Activated B cell treated with CpG ODN at 0.5 μM for 24 hours (primary cell): ENCODE results near the gene SH3TC1. TPM values are rescaled to one million over a fixed set of nuclear protein-coding genes. Genes with fewer than 3 reads are reported as not detected.

Source experiments
- ATAC-seq: fragments of 200-7000 bp; cut with Tn5 transposase; one replicate; pipeline ENCODE4 v1.10.0; 2021; ENCODE audit warnings: low read depth, mild to moderate bottlenecking, moderate library complexity
- CTCF ChIA-PET: fragments of 350-600 bp; sonication (Branson Sonifier 250); formaldehyde crosslinking; loops from one replicate; lab custom pipeline; 2021; ENCODE audit warnings: antibody characterized with exemption; lab: Charles Lee
- POLR2A ChIA-PET: fragments of 350-600 bp; sonication (Branson Sonifier 250); formaldehyde crosslinking; loops from one replicate; lab custom pipeline; 2021; ENCODE audit warnings: antibody characterized with exemption; lab: Charles Lee
- DNase-seq: peaks from one replicate; pipeline ENCODE4 v3.0.0; 2022
- H3K27ac Mint-ChIP-seq: one replicate; pipeline ENCODE4 v1.8.0; 2020; ENCODE audit warnings: mixed read lengths
- H3K27me3 Mint-ChIP-seq: one replicate; pipeline ENCODE4 v1.8.0; 2021; ENCODE audit warnings: mixed read lengths
- H3K36me3 Mint-ChIP-seq: one replicate; pipeline ENCODE4 v1.8.0; 2021; ENCODE audit warnings: low read depth, mixed read lengths
- H3K4me1 Mint-ChIP-seq: one replicate; pipeline ENCODE4 v1.8.0; 2021; ENCODE audit warnings: mixed read lengths
- H3K4me3 Mint-ChIP-seq: one replicate; pipeline ENCODE4 v1.8.0; 2020; ENCODE audit warnings: mild to moderate bottlenecking, mixed read lengths
- H3K9me3 Mint-ChIP-seq: one replicate; pipeline ENCODE4 v1.8.0; 2020; ENCODE audit warnings: mixed read lengths
- intact Hi-C: fragments of 100-400 bp; cut with micrococcal nuclease; formaldehyde crosslinking; loops from one replicate; pipeline ENCODE4 v1.15.1; 2024
- total RNA-seq: library from RNA; stranded (reverse); gene quantifications from 2 replicates; pipeline ENCODE4 v1.2.3, GENCODE V29; 2022
- TF ChIP-seq, protein P1 (sequence below): fragments of 200-600 bp; IDR thresholded peaks from one replicate; pipeline ENCODE4 v1.8.0; 2022; ENCODE audit warnings: antibody characterized with exemption, mild to moderate bottlenecking

Gene SH3TC1
- total RNA-seq, 1 donor from 2014 or later: 135 TPM

DNA sequence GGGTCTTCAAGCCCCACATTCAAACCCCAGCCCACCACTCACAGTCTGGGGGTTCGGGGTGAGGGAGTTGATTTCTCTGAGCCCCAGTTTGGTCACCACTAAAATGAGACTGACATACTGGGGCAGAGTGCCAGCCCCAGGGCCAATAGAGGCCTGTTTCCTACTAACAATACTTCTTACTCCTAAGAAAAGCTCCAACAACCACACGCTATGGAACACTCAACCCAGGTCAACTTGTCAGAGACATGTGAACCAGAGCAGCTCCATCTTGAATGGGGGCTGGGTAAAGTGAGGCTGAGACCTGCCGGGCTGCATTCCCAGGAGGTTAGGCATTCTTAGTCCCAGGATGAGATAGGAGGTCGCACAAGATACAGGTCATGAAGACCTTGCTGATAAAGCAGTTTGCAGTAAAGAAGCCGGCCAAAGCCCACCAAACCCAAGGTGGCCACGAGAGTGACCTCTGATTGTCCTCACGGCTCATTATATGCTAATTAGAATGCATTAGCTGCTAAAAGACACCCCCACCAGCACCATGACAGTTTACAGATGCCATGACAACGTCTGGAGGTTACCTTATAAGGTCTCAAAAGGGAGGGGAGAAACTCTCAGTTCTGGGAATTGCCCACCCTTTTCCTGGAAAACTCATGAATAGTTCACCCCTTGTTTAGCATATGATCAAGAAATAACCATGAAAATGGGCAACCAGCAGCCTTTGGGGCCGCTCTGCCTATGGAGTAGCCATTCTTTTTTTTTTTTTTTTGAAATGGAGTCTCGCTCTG is 43.9 kb downstream of the SH3TC1 start:
- ATAC-seq: no peak
- ChIA-PET POLR2A (interaction anchor here (1.2 to 1.3 kb wide), 2 partner anchors 44 to 66 kb away, joined by 3 to 5 read pairs; partner anchors contain the start of gene SH3TC1), CTCF (interaction anchor here (0.6 to 1.6 kb wide), 13 partner anchors 7 to 226 kb away, joined by 3 to 17 read pairs (median 4); partner anchors contain the start of gene SH3TC1)
- no peak for DNase-seq
- Mint-ChIP-seq H3K9me3 (no peaks in the 10 kb centered on the region), H3K4me3 (no peak overlapping the region), H3K27me3 (no peaks in the 10 kb centered on the region), H3K4me1 (peaks cover 17% of the 10 kb centered on the region), H3K36me3 (peaks cover 33% of the 10 kb centered on the region), H3K27ac (no peak overlapping the region)
- intact Hi-C loops: loop anchor here (1.0 to 5.0 kb wide), 5 partner anchors 13 to 676 kb away; no protein-coding TSS in a partner anchor
- TF ChIP-seq, protein P1, sequence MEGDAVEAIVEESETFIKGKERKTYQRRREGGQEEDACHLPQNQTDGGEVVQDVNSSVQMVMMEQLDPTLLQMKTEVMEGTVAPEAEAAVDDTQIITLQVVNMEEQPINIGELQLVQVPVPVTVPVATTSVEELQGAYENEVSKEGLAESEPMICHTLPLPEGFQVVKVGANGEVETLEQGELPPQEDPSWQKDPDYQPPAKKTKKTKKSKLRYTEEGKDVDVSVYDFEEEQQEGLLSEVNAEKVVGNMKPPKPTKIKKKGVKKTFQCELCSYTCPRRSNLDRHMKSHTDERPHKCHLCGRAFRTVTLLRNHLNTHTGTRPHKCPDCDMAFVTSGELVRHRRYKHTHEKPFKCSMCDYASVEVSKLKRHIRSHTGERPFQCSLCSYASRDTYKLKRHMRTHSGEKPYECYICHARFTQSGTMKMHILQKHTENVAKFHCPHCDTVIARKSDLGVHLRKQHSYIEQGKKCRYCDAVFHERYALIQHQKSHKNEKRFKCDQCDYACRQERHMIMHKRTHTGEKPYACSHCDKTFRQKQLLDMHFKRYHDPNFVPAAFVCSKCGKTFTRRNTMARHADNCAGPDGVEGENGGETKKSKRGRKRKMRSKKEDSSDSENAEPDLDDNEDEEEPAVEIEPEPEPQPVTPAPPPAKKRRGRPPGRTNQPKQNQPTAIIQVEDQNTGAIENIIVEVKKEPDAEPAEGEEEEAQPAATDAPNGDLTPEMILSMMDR: no peak

GRCh38 chr4:8244001-8244757 is 45.1 kb downstream of the SH3TC1 start:
- ChIA-PET POLR2A (no interaction called here), CTCF (no interaction called here)
- no peak overlapping the region for H3K27ac Mint-ChIP-seq
- DNase-seq: no peak
- H3K4me1 Mint-ChIP-seq: peaks cover 9% of the 10 kb centered on the region
- ATAC-seq: no peak
- intact Hi-C loops: loop anchor here (5.0 kb wide), 1 partner anchor 442 kb away; no protein-coding TSS in a partner anchor
- TF ChIP-seq, protein P1: no peak
- H3K36me3 Mint-ChIP-seq: peaks cover 28% of the 10 kb centered on the region
- H3K4me3 Mint-ChIP-seq: no peak overlapping the region
- no peaks in the 10 kb centered on the region for H3K9me3 Mint-ChIP-seq
- no peaks in the 10 kb centered on the region for H3K27me3 Mint-ChIP-seq

DNA sequence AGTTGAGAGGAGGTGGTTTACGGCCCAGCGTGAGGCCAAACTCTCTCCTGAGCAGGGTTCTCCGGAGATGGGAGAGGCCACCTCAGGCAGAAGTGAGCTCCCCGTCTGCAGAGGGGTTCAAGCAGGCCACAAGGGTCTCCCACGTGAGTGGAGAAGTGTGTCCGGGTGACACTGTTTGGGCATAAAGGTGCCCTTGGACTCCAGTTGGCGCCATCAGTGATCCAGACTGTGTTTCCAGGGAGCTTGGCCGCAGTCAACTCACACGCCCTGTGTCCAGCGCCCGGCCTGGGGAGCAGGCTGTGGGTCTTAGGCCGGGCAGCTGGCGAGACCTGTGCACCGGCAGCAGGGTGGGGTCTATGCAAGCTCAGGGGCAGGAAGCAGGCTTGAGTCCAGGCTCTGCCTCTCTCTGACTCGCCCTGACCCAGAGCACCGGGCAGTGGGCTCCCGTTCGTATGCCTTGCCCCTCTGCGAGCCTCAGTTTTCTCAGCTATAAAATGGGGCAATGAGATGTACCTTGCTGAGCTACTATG is 45.9 kb downstream of the SH3TC1 start:
- Mint-ChIP-seq H3K27ac (no peak overlapping the region), H3K4me3 (no peak overlapping the region), H3K4me1 (peaks cover 7% of the 10 kb centered on the region), H3K36me3 (peaks cover 22% of the 10 kb centered on the region), H3K9me3 (no peaks in the 10 kb centered on the region), H3K27me3 (no peaks in the 10 kb centered on the region)
- TF ChIP-seq, protein P1: no peak
- DNase-seq (no peak), ATAC-seq (no peak)
- ChIA-PET POLR2A (no interaction called here), CTCF (interaction anchor here (1.5 kb wide), 1 partner anchor 68 kb away, joined by 3 read pairs; no protein-coding TSS in a partner anchor)
- intact Hi-C loops: loop anchor here (5.0 kb wide), 1 partner anchor 443 kb away; no protein-coding TSS in a partner anchor

DNA sequence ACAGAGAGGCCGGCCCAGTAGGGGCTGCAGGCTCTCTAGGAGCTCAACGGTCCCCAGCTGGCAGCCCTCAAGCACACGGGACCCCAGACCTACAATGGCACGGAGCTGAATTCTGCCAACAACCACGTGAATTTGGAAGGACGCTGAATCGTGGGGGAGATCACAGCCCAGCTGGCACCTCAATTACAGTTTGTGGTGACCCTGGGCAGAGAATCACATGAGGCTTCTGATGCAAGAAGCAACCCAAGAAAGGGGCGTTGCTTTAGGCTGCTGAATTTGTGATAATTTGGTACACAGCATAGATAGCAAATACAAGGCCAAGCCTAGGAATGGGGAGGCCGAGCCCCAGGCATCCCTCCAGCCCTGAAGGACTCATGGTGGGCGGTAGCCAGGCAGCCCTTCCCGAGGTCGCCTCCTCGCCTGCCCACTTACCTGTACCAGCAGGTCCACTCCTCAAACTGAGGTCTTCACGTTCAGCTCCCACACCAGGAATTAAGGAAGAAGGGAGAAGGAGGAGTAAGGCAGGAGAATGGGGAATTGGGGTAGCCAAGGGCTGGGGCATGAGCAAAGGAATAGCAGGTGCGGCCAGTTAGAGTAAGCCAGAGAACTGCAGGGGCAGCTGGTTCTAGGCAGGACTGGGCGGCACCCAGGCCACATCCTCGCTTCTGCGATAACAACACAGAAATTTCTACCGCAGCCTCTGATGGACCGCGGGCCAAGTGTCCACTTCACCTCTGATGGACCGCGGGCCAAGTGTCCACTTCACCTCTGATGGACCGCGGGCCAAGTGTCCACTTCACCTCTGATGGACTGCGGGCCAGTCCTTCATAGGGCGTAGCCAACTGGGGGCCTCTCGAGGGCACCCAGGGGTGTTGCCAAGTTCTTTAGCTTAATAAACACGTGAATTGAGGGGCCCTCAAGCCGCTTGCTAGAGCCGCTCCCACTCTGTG is 47.1 kb downstream of the SH3TC1 start:
- H3K27me3 Mint-ChIP-seq: no peaks in the 10 kb centered on the region
- ATAC-seq (no peak), DNase-seq (no peak)
- H3K9me3 Mint-ChIP-seq: no peaks in the 10 kb centered on the region
- no peak overlapping the region for H3K27ac Mint-ChIP-seq
- TF ChIP-seq, protein P1: no peak
- intact Hi-C loops: no loop called here
- ChIA-PET POLR2A (interaction anchor here (0.6 kb wide), 1 partner anchor 25 kb away, joined by 4 read pairs; no protein-coding TSS in a partner anchor), CTCF (interaction anchor here (0.7 to 1.5 kb wide), 2 partner anchors 9 to 69 kb away, joined by 3 read pairs; no protein-coding TSS in a partner anchor)
- H3K4me1 Mint-ChIP-seq: peaks cover 7% of the 10 kb centered on the region
- no peak overlapping the region for H3K4me3 Mint-ChIP-seq
- peaks cover 12% of the 10 kb centered on the region for H3K36me3 Mint-ChIP-seq
